Peyer's patch (tissue), 4 donors: ENCODE results near the gene SV2A.

Experiments used
- CTCF ChIP-seq, 6 experiments: fragments of 450-650 bp in 4 of 6; fragments of 200-600 bp in 2 of 6; sonication (generic) in 1 of 6; IDR thresholded peaks; one replicate each; pipeline ENCODE4 v1.5.1; 2017 to 2019; ENCODE audit warnings: antibody characterized with exemption in 6 of 6, mild to moderate bottlenecking in 3 of 6, moderate library complexity in 1 of 6
- POLR2A ChIP-seq, 2 donors: fragments of 450-650 bp; IDR thresholded peaks; one replicate each; pipeline ENCODE4 v1.5.1; 2017; ENCODE audit warnings: antibody characterized with exemption in 2 of 2, mild to moderate bottlenecking in 2 of 2, moderate library complexity in 2 of 2

- TF ChIP-seq CTCF (IDR thresholded peaks at IDR 0.05): no peak
- no peak for TF ChIP-seq POLR2A (IDR thresholded peaks at IDR 0.05)
These were observed 10.7 kb upstream of the SV2A start for GRCh38 chr1:149928401-149928724.
